GM18526 (cell line): ENCODE results near the gene FBLL1.

ENCODE experiments used
- POLR2A ChIP-seq: IDR thresholded peaks from 3 replicates; pipeline ENCODE4 v1.6.1; 2011; ENCODE audit not compliant: insufficient read length; ENCODE audit errors: extremely low read depth

The FBLL1 gene

GRCh38 chr5:168531987-168532864 lies 3.1 kb downstream of the FBLL1 start:
- TF ChIP-seq POLR2A = no peak

DNA sequence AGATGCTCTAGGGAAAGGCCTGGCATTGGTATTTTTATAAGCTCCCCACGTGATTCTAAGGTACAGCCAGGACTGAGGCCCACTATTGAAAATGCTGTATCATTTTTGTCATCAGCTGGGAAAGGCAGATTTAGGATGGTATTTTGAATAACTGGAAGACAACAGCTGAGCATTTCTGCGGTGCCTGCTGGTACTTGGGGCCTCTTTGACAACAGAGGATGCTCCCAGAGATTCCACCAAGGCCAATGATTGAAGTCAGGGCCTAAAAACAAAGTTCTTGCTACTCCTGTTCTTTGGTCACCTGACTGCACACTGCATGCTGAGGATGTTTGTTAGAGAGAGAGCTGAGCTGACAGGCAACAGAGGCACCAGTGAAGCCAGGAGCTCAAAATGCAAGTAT lies 8.1 kb downstream of the FBLL1 start:
- no peak for TF ChIP-seq POLR2A

DNA sequence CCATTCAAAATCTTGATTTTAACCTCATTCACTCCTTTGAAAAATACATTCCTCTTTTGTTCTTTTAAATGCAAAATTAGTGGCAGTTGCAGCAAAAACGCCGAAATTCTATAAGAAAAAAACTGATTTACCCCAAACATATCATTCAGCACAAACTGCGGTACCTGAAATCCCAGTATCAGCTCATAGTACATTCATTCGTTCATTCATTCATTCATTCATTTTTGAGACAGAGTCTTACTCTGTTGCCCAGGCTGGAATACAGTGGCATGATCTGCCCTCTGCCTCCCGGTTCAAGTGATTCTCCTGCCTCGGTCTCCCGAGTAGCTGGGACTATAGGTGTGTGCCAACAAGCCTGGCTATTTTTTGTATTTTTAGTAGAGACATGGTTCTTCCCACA lies 20.4 kb downstream of the FBLL1 start:
- TF ChIP-seq POLR2A = no peak

DNA sequence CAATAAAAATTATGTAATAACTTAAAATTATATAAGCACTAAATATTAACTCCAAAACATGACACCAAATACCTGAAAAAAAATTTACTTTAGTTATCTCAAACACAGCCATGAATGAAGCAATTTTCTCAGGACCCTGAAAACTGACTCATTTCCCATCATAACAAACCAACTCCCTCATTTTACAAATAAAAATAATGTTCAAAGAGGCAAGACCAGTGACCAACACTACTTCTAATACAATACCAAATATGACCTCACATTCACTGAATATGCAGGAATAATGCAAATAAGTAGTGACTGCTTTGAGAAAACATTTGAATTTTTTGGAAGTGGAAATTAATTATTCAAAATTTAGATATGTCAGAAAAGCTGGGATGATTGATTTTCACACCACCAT lies 21.6 kb downstream of the FBLL1 start:
- TF ChIP-seq POLR2A = no peak

DNA sequence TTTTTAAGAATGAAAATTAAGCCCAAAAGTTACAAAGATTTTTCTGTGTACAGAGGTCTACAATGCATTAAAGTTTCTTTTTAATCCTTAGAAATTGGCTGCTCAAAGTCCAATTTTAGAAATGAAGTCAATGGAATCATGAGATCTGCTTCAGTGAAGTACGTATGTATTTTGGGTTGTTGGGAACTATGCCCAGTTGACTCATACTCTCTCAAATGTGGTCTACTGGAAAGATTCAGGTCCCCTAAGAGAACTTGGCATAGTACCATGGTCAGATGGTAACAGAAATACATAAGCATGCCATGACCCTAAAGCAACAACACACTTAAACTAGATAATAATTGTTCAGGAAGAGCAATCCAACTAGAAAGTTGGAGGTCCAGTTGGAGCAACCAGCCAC lies 23.0 kb downstream of the FBLL1 start:
- no peak for TF ChIP-seq POLR2A

DNA sequence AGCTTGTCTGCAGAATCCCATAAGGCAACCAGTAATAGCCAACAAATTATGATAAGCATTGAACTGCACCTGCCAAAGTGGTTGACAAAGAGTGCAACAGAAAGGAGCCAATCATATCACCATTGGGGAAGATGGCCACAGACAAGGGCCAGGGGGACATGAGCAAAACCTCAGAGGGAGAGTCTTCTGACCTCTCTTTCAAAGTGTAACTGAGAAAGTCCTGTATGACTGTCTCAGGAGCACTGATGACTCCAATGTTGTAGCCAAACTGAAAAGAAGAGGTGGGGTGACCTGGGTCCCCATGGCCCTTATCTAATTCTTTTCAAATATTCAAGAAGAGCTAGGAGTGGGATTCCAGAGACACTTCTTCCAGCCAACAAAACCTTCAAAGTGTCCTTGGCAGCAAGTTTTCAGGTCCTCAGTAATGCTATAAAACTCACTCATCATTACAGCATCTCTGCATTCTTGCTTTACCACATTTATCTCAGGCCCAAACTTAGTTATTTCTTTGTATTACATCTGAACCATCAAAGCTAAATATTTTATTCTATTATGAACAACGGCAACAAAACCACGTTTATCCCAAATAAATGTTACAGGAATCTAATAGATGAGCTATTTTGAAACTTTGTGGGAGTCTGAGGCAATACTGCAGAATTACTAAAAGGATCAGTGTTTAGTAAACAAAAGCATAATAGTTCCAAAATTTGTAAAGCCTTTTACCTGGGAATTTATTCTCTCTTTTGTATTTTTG lies 24.4 kb downstream of the FBLL1 start:
- no peak for TF ChIP-seq POLR2A

DNA sequence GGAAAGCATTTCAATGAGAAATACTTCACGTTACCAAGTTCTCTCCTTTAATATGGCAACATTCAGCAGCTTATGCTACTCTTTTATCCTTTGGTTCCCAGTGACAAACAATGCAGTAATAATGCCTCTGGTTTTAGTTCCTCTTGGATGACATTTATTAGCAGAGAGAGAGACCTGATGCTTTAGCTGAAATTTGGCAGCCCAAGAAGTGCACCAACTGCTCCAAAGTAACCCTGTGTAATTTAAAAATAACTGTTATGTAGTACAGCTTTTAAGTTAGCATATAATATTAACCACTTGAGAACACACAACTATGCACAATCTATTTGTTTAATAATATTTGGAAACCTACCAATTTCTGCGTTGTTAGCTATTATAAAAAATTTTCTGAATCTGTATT lies 28.3 kb downstream of the FBLL1 start:
- no peak for TF ChIP-seq POLR2A

- no peak for TF ChIP-seq POLR2A
These were observed 33.2 kb downstream of the FBLL1 start for GRCh38 chr5:168562279-168562678.

DNA sequence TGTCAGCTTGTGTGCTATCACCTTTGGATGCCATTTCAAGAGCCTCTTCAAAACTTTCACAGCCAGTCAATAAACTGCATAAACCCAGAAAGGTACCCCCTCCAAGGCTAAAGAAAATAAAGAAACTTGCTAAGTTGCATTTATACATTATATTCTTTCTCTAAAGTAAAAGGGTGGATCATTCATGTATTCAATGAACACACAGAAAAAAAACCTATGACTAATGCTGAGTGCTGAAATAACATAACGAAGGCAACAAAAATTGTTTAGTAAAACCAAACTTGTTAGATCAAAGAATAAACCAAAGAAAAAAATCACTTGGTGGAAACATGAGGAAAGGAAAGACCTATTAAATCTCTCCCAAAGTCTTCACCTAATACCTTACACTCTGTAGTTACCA lies 34.9 kb downstream of the FBLL1 start:
- no peak for TF ChIP-seq POLR2A

DNA sequence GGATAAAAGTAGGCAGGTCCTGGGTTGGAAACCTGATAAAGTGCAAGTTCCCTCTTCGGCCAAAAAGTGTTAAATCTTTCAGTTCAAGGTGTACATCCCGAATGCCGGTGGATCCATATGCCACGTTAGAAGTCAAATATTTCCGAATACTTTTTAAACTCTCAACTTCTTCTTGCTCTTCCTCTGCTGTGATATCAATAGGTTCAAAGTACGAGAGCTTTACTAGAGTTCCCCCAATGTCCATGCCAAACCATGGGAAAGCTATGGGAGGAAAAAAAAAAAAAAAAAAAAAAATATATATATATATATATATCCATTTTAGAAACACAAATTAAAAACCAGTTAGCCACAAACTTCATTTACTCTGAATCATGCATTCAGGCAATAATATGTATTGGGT lies 39.6 kb downstream of the FBLL1 start:
- no peak for TF ChIP-seq POLR2A

DNA sequence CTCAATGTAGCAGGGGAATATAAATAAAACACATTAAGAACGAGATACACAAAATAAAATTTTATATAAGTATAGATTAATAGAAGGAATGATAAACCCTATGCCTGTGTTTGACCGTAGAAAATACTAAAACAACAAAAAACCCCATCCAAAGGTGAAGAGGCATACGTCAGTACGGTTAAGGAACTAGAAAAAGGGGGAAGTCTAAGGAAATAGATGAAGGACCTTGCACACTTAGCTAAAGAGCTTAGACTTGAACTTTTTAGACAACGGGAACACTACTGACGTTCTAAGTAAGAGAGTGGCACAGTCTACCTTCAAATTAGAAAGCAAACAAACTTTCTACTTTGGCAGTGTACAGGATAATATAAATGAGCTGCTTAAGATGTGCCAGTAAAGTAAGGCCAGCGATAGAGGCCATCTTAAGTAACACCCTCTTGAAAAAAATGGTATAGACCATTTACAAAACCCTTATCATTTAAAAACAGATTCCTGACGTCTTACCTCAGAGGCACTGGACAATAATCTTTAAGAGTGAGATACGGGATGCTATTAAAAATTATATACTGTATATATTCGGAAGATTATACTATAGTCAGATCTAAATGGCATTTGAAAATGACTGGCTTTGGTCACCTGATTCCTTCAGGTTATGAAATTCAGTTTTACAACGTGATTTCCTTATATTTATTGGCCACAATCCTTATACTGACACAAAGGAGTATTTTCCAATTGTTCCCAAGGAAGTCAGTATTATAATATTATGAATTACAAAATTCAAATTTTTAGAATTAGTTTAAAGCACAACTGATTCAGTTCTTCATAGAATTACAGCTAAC lies 41.6 kb downstream of the FBLL1 start:
- no peak for TF ChIP-seq POLR2A

GRCh38 chr5:168575391-168576372 lies 46.6 kb downstream of the FBLL1 start:
- TF ChIP-seq POLR2A = no peak

DNA sequence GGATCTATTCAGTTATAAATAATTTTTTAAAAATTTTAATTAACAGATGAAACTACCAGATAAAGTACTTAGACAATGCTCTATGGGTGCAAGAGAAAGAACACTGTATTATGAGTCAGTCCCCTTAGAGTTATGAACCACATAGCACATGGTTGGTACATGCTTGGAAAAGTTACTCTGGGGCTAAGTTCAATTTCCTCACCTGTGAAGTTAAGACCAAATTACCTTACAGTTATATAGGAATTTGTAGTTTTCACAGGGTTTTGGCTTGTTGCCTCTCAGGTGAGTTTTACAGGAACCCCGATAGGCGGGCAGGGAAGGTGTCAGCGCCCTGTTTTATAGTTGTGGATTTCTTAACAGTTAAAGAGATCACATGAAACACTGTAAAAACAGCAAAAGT lies 48.9 kb downstream of the FBLL1 start:
- no peak for TF ChIP-seq POLR2A
